SK-N-SH (cell line): Measurements from ENCODE around the gene RABAC1.

Source experiments
- CTCF ChIP-seq: fragments of 200-600 bp; sonication (generic); IDR thresholded peaks from 2 replicates; pipeline ENCODE4 v1.6.1; 2017; ENCODE audit warnings: antibody characterized with exemption, mild to moderate bottlenecking, moderate library complexity
- RCOR1 ChIP-seq: fragments of 150-350 bp; IDR thresholded peaks from 2 replicates; pipeline ENCODE4 v1.6.1; 2017; ENCODE audit warnings: antibody characterized with exemption, low read length
- RXRA ChIP-seq: IDR thresholded peaks from 2 replicates; pipeline ENCODE4 v1.4.0; 2012; ENCODE audit warnings: low read depth, mild to moderate bottlenecking, borderline replicate concordance
- SIN3A ChIP-seq: IDR thresholded peaks from 2 replicates; pipeline ENCODE4 v1.6.1; 2012; ENCODE audit warnings: low read depth, mild to moderate bottlenecking, low read length, moderate library complexity, borderline replicate concordance
- TAF1 ChIP-seq: IDR thresholded peaks from 2 replicates; pipeline ENCODE4 v1.6.1; 2012; ENCODE audit warnings: low read depth, mild to moderate bottlenecking, low read length, moderate library complexity, borderline replicate concordance

GRCh38 chr19:41908724-41909464 is 50.2 kb downstream of the RABAC1 start:
- no peak for TF ChIP-seq SIN3A
- no peak for TF ChIP-seq RCOR1
- no peak for TF ChIP-seq CTCF
- TF ChIP-seq RXRA: no peak
- no peak for TF ChIP-seq TAF1
